Left renal pelvis (tissue), 4 donors: ENCODE measurements around the gene TEX22. TPM values are rescaled to one million over a fixed set of nuclear protein-coding genes. Genes with fewer than 3 reads are reported as not detected.

Source experiments
- DNase-seq, 4 donors: peaks; one replicate each; pipeline ENCODE4 v3.0.0-alpha.2; 2013; ENCODE audit warnings: low read depth in 4 of 4, low spot score in 3 of 4
- polyA plus RNA-seq, 4 donors: library from polyadenylated mRNA; unstranded; fragments of 120-200 nt; gene quantifications; one replicate each; pipeline ENCODE4 v1.2.1, GENCODE V29; 2013; ENCODE audit not compliant: insufficient read length in 4 of 4

TEX22 gene
- polyA plus RNA-seq, 4 donors: 1.1 to 2.8 (median 2.0) TPM

DNA sequence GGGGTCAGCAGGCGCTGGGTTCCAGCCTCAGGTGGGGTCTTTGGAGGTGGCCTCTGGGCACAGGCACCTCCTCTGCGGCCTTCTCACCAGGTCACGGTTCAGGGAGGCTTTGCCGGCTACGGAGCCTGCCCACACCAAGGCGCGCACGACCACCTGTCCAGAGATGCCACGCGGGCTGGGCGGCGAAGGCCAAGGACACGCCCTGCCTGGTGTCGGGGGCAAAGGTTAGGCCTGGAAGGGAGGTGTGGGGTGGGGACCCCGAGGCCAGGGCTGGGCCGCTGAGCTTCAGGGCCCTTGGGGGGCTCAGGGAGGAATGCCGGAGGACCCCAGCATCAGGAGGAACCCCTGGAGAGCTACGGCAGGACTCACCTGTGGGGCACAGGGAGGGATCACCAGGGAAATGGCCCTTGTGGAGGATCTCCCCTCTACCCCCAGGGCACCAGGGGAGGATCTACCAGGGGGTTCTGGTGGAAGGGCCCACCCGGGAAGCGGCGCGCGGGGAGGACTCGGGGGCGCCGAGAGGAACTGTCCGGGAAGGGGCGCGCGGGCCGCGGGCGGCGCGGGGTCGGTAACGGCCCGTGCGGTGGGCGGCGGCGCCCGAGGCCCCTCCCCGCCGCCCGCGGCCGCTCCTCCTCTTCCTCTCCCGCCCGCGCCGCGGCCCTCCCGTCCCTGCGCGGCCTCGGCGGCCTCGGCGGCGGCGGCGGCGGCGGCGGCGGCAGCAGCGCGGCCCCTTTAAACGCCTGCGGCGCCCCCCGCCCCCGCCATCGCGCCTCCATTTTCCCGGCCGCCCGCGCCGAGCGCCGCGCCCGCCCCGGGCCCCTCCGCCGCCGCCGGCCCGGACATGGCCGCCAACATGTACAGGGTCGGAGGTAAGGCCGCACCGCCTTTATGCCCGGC, 21.1 kb downstream of the TEX22 start, which contains the start of gene MTA1:
TSS of gene MTA1 (plus strand) at position 633 of the 897 bp plus-strand sequence. CDS start at position 842, 209 bp downstream.
- no peak for DNase-seq

GRCh38 chr14:105420101-105420973, 22.0 kb downstream of the TEX22 start:
- DNase-seq: no peak

DNA sequence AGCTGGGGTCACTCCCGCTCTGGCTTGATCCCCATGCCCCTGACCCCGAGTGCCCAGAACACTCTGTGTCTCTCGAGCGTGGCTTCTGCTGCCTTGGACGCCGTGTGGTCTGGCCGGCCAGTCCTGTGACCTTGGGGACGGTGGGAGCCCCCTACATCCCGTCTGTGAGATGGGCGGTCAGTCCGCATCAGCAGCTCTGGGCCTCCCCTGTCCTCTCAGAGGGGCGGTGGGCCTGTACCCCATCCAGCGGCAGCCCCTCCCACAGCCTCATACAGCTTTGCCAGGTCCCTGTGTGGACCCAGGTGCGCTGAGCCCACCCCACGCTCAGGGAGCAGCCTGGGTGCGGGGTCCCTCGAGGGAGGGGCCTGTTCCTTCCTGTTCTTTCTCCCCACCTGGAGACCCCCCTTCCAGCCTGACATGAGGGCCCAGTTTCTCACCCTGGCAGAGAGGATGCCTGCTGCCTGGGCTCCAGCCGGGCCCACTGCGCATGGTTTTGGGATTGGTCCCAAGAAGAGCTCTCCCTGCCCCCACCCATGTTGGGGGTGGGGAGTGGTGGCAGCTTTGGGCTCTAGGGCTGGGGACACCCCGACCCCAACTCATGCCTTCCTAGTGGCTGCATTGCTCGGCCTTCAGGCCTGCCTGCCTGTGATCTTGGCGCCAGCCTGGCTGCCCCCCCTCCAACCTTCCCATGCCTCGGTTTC, 22.8 kb downstream of the TEX22 start:
- DNase-seq: no peak

GRCh38 chr14:105421723-105422615, 23.6 kb downstream of the TEX22 start:
- no peak for DNase-seq

DNA sequence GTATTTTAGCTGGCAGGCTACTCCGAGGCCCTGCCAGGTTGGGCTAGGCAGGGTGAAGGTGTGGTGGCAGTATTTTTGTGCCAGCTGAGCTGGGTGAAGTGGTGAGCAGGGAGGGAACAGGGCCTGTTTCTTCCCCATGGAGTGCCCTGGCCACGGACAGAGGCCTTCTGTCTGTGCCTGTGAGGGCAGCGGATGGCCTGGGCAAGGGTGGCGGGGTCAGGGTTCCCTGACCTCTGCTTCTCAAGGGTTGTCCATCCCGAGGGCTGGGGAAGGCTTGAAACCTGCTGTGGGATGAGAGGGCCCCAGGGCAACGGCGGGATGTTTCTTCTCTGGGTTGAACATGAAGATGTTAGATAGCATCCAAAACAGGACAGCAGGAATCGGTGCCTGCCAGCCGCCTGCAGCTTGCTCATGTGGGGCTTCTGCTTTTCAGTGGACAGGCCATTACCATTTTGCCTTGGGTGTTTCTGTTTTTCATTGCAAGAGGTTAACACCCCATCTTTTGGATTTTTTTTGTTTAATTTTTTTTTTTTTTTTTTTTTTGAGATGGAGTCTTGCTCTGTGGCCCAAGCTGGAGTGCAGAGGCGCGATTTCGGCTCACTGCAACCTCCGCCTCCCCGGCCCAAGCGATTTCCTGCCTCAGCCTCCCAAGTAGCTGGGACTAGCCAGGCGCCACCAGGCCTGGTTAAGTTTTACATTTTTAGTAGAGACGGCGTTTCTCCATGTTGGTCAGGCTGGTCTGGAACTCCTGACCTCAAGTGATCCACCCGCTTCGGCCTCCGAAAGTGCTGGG, 24.6 kb downstream of the TEX22 start:
- no peak for DNase-seq

DNA sequence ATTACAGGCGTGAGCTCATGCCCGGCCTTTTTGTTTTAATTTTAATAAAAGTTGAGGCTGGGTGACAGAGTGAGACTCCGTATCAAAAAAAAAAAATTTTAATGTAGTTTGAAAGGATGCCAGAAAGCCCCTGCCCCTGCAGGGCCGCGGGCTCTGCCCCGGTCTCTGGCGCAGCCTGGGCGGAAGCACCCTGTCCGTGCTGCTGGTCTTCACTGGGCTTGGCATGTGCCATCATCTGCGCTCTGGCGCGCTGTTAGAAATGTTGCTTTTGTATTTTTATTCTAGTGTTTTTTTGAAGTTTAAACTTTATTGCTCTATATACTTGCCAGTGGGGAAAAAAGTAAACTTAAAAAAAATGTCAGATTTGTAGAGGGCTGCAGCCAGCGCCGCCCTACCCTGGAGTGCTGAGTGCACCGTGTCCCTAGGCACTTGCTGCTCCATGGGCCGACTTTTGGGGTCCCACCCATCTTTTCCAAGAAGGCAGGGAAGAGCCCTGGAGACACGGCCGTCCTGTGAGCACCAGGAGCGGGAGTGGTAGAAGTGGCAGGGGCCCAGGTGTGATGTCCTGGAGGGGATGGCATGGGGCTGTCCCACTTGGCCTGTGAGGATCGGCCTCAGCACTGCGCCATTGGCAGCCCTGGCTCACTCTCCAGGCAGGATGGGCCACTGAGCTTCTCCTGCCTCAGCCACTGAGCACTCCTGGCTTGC, 25.3 kb downstream of the TEX22 start:
- no peak for DNase-seq

GRCh38 chr14:105424861-105425260, 26.5 kb downstream of the TEX22 start:
- no peak for DNase-seq

DNA sequence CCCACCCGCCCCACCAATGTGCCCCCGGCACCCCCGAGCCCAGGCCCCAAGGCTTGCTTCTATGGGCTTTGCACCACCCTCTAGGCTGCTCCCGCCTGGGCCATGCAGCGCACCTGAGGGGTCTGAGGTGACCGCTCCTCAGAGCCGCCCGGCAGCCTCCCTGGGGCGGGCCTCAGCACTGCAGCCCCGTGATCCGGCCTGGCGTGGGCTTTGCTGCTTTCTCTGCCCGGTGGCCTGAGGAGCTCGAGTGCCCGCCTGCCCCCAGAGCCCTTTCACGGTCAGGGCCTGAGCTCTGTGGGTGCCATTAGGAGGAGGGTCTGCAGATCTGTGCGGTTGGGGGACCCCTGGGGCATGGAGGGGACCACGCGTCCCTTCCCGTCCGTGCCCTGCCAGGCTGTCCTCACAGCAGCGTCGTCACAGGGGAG, 27.5 kb downstream of the TEX22 start:
- DNase-seq: no peak

- DNase-seq: no peak
Measured at GRCh38 chr14:105426416-105427130, 28.2 kb downstream of the TEX22 start.

- no peak for DNase-seq
Measured at GRCh38 chr14:105427412-105427811, 29.1 kb downstream of the TEX22 start.

DNA sequence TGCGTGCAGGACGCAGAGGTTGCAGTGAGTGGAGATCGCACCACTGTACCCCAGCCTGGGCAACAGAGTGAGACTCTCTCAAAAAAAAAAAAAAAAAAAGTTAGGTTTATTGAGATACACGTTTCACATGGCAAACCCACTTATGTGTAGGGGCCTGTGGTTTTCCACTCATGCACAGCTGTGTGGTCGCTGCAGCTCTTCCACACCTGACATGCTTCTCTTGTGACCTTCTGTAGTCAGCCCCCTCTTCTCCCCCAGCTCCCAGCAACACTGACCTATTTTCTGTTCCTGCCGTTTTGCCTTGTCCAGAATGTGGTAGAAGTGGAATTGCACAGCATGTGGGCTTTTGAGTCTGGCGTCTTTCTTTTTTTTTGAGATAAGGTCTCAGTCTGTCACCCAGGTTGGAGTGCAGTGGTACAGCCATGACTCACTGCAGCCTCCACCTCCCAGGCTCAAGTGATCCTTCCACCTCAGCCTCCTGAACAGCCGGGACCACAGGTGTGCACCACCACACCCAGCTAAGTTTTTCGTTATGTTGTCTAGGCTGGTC, 29.7 kb downstream of the TEX22 start:
- no peak for DNase-seq

- no peak for DNase-seq
Measured at GRCh38 chr14:105430042-105430441, 31.7 kb downstream of the TEX22 start.

GRCh38 chr14:105430565-105430964, 32.2 kb downstream of the TEX22 start:
- DNase-seq: no peak

- DNase-seq: no peak
Measured at GRCh38 chr14:105431256-105431655, 32.9 kb downstream of the TEX22 start.

GRCh38 chr14:105432657-105433056, 34.3 kb downstream of the TEX22 start:
- DNase-seq: no peak

DNA sequence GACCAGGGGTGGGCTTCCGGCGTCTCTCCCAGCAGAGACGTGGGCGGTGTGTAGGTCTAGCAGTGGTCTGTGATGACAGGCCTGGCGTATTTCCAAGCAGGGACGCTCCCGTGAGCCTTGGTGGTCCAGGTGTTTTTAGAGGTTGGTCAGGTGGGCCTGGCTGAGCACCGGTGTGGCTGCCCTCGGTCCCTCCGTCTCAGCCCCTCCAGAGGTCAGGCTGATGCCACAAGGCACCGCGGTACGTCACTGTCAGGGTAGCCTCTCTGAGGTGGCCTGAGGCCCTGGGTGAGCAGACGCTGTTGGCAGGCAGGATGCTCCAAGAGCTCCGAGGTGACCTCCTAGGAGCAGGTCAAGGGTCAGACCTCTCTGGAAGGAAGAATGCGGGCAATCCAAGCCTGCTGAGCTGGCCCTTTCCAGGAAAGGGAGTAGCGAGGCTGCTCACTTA, 34.8 kb downstream of the TEX22 start:
- no peak for DNase-seq

DNA sequence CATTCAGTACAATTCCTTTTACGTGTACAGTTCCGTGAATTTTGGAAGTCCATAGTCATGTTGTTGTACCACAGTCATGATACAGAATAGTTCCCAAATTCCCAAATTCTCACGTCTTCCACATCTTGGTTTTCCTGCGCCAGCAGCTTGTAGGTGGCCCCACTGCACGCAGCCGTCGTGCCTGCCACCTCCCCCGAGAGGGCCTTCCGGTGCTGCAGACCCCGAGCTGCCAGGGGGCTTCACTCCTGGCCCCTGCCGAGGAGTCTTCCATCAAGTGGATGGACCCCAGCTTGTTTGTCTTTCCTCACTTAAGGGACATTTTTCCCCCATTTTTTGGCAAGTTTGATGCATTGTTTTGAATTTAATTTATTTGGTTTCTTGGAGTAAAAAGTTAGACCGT, 38.1 kb downstream of the TEX22 start:
- DNase-seq: no peak
